Prostate gland (tissue), 2 donors: ENCODE data around the gene GNAT3.

ENCODE experiments used
- CTCF ChIP-seq, 4 experiments: fragments of 200-600 bp in 2 of 4; fragments of 450-650 bp in 2 of 4; sonication (generic) in 2 of 4; IDR thresholded peaks; 1 replicate in 3 of 4; 2 replicates in 1 of 4; pipeline ENCODE4 v1.5.1; 2016 to 2019; ENCODE audit warnings: antibody characterized with exemption in 4 of 4, mild to moderate bottlenecking in 2 of 4, moderate library complexity in 2 of 4
- POLR2A ChIP-seq: fragments of 450-650 bp; IDR thresholded peaks from one replicate; pipeline ENCODE4 v1.6.1; 2016; ENCODE audit warnings: antibody characterized with exemption, mild to moderate bottlenecking
- POLR2AphosphoS5 ChIP-seq: sonication (generic); formaldehyde crosslinking; IDR thresholded peaks from one replicate; pipeline ENCODE4 v1.6.1; 2017; ENCODE audit warnings: antibody characterized with exemption

GRCh38 chr7:80493121-80493849, 18.6 kb downstream of the GNAT3 start:
- TF ChIP-seq CTCF (IDR thresholded peaks at IDR 0.05) (no peak), POLR2A (no peak), POLR2AphosphoS5 (no peak)
